ENCODE data around the gene LARP1. TPM values are rescaled to one million over a fixed set of nuclear protein-coding genes. Genes with fewer than 3 reads are reported as not detected.
A peak's percentile ranks its signal among the peaks of the same experiment; 100 is the strongest.

LARP1 gene
- total and polyA plus RNA-seq, 4 experiments from 2014 or later = 6.0 to 159 (median 90.3) TPM

- Histone ChIP-seq H3K27ac (ENCODE audit: low read depth, low read length) (no peak overlapping the region), H3K27me3 (ENCODE audit: insufficient read depth, low read length) (no peaks in the 10 kb centered on the region), H3K4me1 (ENCODE audit: insufficient read depth, low read length) (no peaks in the 10 kb centered on the region), H3K4me3 (ENCODE audit: low read length in 2 of 2) (no peak overlapping the region), H3K9me3 (ENCODE audit: control insufficient read depth in 1 of 2, low read length in 2 of 2) (no peaks in the 10 kb centered on the region), H3K36me3 (ENCODE audit: insufficient read depth, low read length) (no peaks in the 10 kb centered on the region)
- POLR2A ChIA-PET (ENCODE audit: partially characterized antibody) = interaction anchor here (1.8 kb wide), 1 partner anchor 11 kb away, joined by 7 read pairs; no protein-coding TSS in a partner anchor
- Mint-ChIP-seq H3K4me3 (no peak overlapping the region), H3K4me1 (no peaks in the 10 kb centered on the region), H3K27me3 (no peaks in the 10 kb centered on the region), H3K9me3 (no peaks in the 10 kb centered on the region), H3K36me3 (no peaks in the 10 kb centered on the region), H3K27ac (peak overlapping the region in 1 of 7 donors; percentile 69)
- CTCF ChIA-PET (ENCODE audit: partially characterized antibody) = interaction anchor here (1.0 kb wide), 1 partner anchor 21 kb away, joined by 3 read pairs; no protein-coding TSS in a partner anchor
- no peak for DNase-seq
- intact Hi-C loops (cut with micrococcal nuclease) = no loop called here
Observed at GRCh38 chr5:154840435-154841272, 85.5 kb downstream of the LARP1 start.

GRCh38 chr5:154841273-154841661, 86.1 kb downstream of the LARP1 start:
- Histone ChIP-seq H3K27me3 (ENCODE audit: insufficient read depth, low read length) (no peaks in the 10 kb centered on the region), H3K36me3 (ENCODE audit: insufficient read depth, low read length) (no peaks in the 10 kb centered on the region), H3K4me1 (ENCODE audit: insufficient read depth, low read length) (no peaks in the 10 kb centered on the region), H3K4me3 (ENCODE audit: low read length in 2 of 2) (no peak overlapping the region), H3K9me3 (ENCODE audit: control insufficient read depth in 1 of 2, low read length in 2 of 2) (no peaks in the 10 kb centered on the region), H3K27ac (ENCODE audit: low read depth, low read length) (no peak overlapping the region)
- H3K27ac Mint-ChIP-seq = peak overlapping the region in 1 of 7 donors; percentile 48
- no peaks in the 10 kb centered on the region for H3K27me3 Mint-ChIP-seq
- intact Hi-C loops (cut with micrococcal nuclease) = no loop called here
- ChIA-PET CTCF (ENCODE audit: partially characterized antibody) (interaction anchor here (1.0 kb wide), 1 partner anchor 21 kb away, joined by 3 read pairs; no protein-coding TSS in a partner anchor), POLR2A (ENCODE audit: partially characterized antibody) (interaction anchor here (1.8 kb wide), 1 partner anchor 11 kb away, joined by 7 read pairs; no protein-coding TSS in a partner anchor)
- DNase-seq = no peak
- no peaks in the 10 kb centered on the region for H3K4me1 Mint-ChIP-seq
- H3K4me3 Mint-ChIP-seq = no peak overlapping the region
- no peaks in the 10 kb centered on the region for H3K36me3 Mint-ChIP-seq
- no peaks in the 10 kb centered on the region for H3K9me3 Mint-ChIP-seq

GRCh38 chr5:154842689-154843530, 87.7 kb downstream of the LARP1 start:
- no peaks in the 10 kb centered on the region for H3K4me1 Mint-ChIP-seq
- CTCF ChIA-PET (ENCODE audit: partially characterized antibody) = interaction anchor here (1.0 kb wide), 1 partner anchor 9 kb away, joined by 3 read pairs; no protein-coding TSS in a partner anchor
- intact Hi-C loops (cut with micrococcal nuclease) = no loop called here
- Histone ChIP-seq H3K27ac (ENCODE audit: low read depth, low read length) (no peak overlapping the region), H3K9me3 (ENCODE audit: control insufficient read depth in 1 of 2, low read length in 2 of 2) (no peaks in the 10 kb centered on the region), H3K36me3 (ENCODE audit: insufficient read depth, low read length) (no peaks in the 10 kb centered on the region), H3K4me1 (ENCODE audit: insufficient read depth, low read length) (no peaks in the 10 kb centered on the region), H3K27me3 (ENCODE audit: insufficient read depth, low read length) (no peaks in the 10 kb centered on the region), H3K4me3 (ENCODE audit: low read length in 2 of 2) (no peak overlapping the region)
- H3K27me3 Mint-ChIP-seq = no peaks in the 10 kb centered on the region
- POLR2A ChIA-PET (ENCODE audit: partially characterized antibody) = no interaction called here
- peak overlapping the region in 1 of 7 donors; percentile 20 for H3K27ac Mint-ChIP-seq
- H3K4me3 Mint-ChIP-seq = no peak overlapping the region
- DNase-seq = no peak
- H3K36me3 Mint-ChIP-seq = no peaks in the 10 kb centered on the region
- H3K9me3 Mint-ChIP-seq = peaks cover 0 to 2% (median 0%) of the 10 kb centered on the region in 8 donors

GRCh38 chr5:154844809-154845208, 89.6 kb downstream of the LARP1 start:
- peaks cover 0 to 2% (median 0%) of the 10 kb centered on the region in 8 donors for H3K9me3 Mint-ChIP-seq
- H3K27ac Mint-ChIP-seq = no peak overlapping the region
- H3K4me1 Mint-ChIP-seq = no peaks in the 10 kb centered on the region
- no peak overlapping the region for H3K4me3 Mint-ChIP-seq
- no peaks in the 10 kb centered on the region for H3K27me3 Mint-ChIP-seq
- no peak for DNase-seq
- Histone ChIP-seq H3K9me3 (ENCODE audit: control insufficient read depth in 1 of 2, low read length in 2 of 2) (no peaks in the 10 kb centered on the region), H3K4me3 (ENCODE audit: low read length in 2 of 2) (no peak overlapping the region), H3K4me1 (ENCODE audit: insufficient read depth, low read length) (no peaks in the 10 kb centered on the region), H3K27ac (ENCODE audit: low read depth, low read length) (no peak overlapping the region), H3K27me3 (ENCODE audit: insufficient read depth, low read length) (no peaks in the 10 kb centered on the region), H3K36me3 (ENCODE audit: insufficient read depth, low read length) (no peaks in the 10 kb centered on the region)
- CTCF ChIA-PET (ENCODE audit: partially characterized antibody) = no interaction called here
- intact Hi-C loops (cut with micrococcal nuclease) = no loop called here
- POLR2A ChIA-PET (ENCODE audit: partially characterized antibody) = interaction anchor here (0.8 kb wide), 1 partner anchor 12 kb away, joined by 5 read pairs; no protein-coding TSS in a partner anchor
- no peaks in the 10 kb centered on the region for H3K36me3 Mint-ChIP-seq

- H3K4me3 Mint-ChIP-seq = no peak overlapping the region
- Histone ChIP-seq H3K4me3 (ENCODE audit: low read length in 2 of 2) (no peak overlapping the region), H3K9me3 (ENCODE audit: control insufficient read depth in 1 of 2, low read length in 2 of 2) (no peaks in the 10 kb centered on the region), H3K36me3 (ENCODE audit: insufficient read depth, low read length) (no peaks in the 10 kb centered on the region), H3K27ac (ENCODE audit: low read depth, low read length) (no peak overlapping the region), H3K27me3 (ENCODE audit: insufficient read depth, low read length) (no peaks in the 10 kb centered on the region), H3K4me1 (ENCODE audit: insufficient read depth, low read length) (no peaks in the 10 kb centered on the region)
- CTCF ChIA-PET (ENCODE audit: partially characterized antibody) = no interaction called here
- intact Hi-C loops (cut with micrococcal nuclease) = no loop called here
- peaks cover 0 to 2% (median 0%) of the 10 kb centered on the region in 8 donors for H3K9me3 Mint-ChIP-seq
- H3K27ac Mint-ChIP-seq = no peak overlapping the region
- H3K4me1 Mint-ChIP-seq = no peaks in the 10 kb centered on the region
- no peaks in the 10 kb centered on the region for H3K36me3 Mint-ChIP-seq
- no peaks in the 10 kb centered on the region for H3K27me3 Mint-ChIP-seq
- no peak for DNase-seq
- POLR2A ChIA-PET (ENCODE audit: partially characterized antibody) = no interaction called here
Observed at GRCh38 chr5:154849264-154849785, 94.1 kb downstream of the LARP1 start.

- H3K9me3 ChIP-seq (ENCODE audit: control insufficient read depth in 1 of 2, low read length in 2 of 2) = no peaks in the 10 kb centered on the region
- intact Hi-C loops (cut with micrococcal nuclease) = no loop called here
- Mint-ChIP-seq H3K27ac (peak overlapping the region in 1 of 7 donors; percentile 59), H3K9me3 (peaks cover 0 to 2% (median 0%) of the 10 kb centered on the region in 8 donors), H3K36me3 (no peaks in the 10 kb centered on the region), H3K4me3 (no peak overlapping the region), H3K27me3 (no peaks in the 10 kb centered on the region), H3K4me1 (no peaks in the 10 kb centered on the region)
- no peak for DNase-seq
- H3K36me3 ChIP-seq (ENCODE audit: insufficient read depth, low read length) = no peaks in the 10 kb centered on the region
- H3K4me3 ChIP-seq (ENCODE audit: low read length in 2 of 2) = no peak overlapping the region
- H3K27me3 ChIP-seq (ENCODE audit: insufficient read depth, low read length) = no peaks in the 10 kb centered on the region
- no peak overlapping the region for H3K27ac ChIP-seq (ENCODE audit: low read depth, low read length)
- CTCF ChIA-PET (ENCODE audit: partially characterized antibody) = no interaction called here
- POLR2A ChIA-PET (ENCODE audit: partially characterized antibody) = no interaction called here
- no peaks in the 10 kb centered on the region for H3K4me1 ChIP-seq (ENCODE audit: insufficient read depth, low read length)
Observed at GRCh38 chr5:154849791-154850201, 94.6 kb downstream of the LARP1 start.

All from CD4-positive, alpha-beta memory T cell (primary cell).